Measurements from ENCODE around the gene COL6A5. TPM values are rescaled to one million over a fixed set of nuclear protein-coding genes. Genes with fewer than 3 reads are reported as not detected.
"Not testable (repeated sequence)": the region's sequence is repeated elsewhere in the genome, so short reads cannot be mapped to it uniquely, and the experiment has no call there.

The COL6A5 gene
- total RNA-seq, 1 donor from 2014 or later = 4.5 TPM

- H3K36me3 ChIP-seq = no peaks in the 10 kb centered on the region
- no peaks in the 10 kb centered on the region for H3K4me1 ChIP-seq
- ATAC-seq = no peak
- no peak for DNase-seq
- intact Hi-C loops (cut with DNase I) = no loop called here
- no peak overlapping the region for H3K27ac ChIP-seq
- TF ChIP-seq, protein P1, sequence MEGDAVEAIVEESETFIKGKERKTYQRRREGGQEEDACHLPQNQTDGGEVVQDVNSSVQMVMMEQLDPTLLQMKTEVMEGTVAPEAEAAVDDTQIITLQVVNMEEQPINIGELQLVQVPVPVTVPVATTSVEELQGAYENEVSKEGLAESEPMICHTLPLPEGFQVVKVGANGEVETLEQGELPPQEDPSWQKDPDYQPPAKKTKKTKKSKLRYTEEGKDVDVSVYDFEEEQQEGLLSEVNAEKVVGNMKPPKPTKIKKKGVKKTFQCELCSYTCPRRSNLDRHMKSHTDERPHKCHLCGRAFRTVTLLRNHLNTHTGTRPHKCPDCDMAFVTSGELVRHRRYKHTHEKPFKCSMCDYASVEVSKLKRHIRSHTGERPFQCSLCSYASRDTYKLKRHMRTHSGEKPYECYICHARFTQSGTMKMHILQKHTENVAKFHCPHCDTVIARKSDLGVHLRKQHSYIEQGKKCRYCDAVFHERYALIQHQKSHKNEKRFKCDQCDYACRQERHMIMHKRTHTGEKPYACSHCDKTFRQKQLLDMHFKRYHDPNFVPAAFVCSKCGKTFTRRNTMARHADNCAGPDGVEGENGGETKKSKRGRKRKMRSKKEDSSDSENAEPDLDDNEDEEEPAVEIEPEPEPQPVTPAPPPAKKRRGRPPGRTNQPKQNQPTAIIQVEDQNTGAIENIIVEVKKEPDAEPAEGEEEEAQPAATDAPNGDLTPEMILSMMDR (IDR thresholded peaks at IDR 0.05) = no peak
- no peaks in the 10 kb centered on the region for H3K27me3 ChIP-seq (ENCODE audit: low read depth)
- H3K9me3 ChIP-seq = no peaks in the 10 kb centered on the region
- H3K4me3 ChIP-seq = no peak overlapping the region
Observed at GRCh38 chr3:130395916-130396315, 50.4 kb downstream of the COL6A5 start.

DNA sequence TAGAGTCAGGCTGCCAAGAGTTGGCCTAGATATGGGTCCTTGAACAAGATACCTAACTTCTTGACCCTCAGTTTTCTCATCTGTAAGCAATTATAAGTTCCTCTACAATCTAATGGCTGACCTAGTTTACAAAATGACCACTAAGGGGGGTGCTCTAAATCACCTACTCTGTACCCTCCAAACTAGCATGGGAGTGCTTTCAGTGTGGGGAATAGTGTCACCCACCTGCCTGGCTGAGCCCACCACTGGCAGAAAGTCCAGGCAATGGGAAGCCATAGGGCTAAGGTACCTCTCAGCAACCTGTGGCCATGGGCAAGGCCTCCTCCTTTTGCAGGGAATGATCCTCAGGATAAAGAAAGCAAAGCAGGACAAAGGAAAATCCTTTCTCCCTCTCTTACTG is 58.9 kb downstream of the COL6A5 start:
- DNase-seq (no peak), ATAC-seq (no peak)
- peaks cover 4% of the 10 kb centered on the region for H3K9me3 ChIP-seq
- no peaks in the 10 kb centered on the region for H3K27me3 ChIP-seq (ENCODE audit: low read depth)
- H3K4me1 ChIP-seq = no peaks in the 10 kb centered on the region
- H3K4me3 ChIP-seq = no peak overlapping the region
- intact Hi-C loops (cut with DNase I) = no loop called here
- TF ChIP-seq, protein P1 (IDR thresholded peaks at IDR 0.05) = no peak
- no peak overlapping the region for H3K27ac ChIP-seq
- no peaks in the 10 kb centered on the region for H3K36me3 ChIP-seq

GRCh38 chr3:130405956-130406355 is 60.5 kb downstream of the COL6A5 start:
- no peaks in the 10 kb centered on the region for H3K27me3 ChIP-seq (ENCODE audit: low read depth)
- no peaks in the 10 kb centered on the region for H3K36me3 ChIP-seq
- H3K27ac ChIP-seq = no peak overlapping the region
- ATAC-seq = no peak
- intact Hi-C loops (cut with DNase I) = no loop called here
- H3K4me1 ChIP-seq = no peaks in the 10 kb centered on the region
- H3K9me3 ChIP-seq = peaks cover 4% of the 10 kb centered on the region
- no peak for DNase-seq
- TF ChIP-seq, protein P1 (IDR thresholded peaks at IDR 0.05) = no peak
- H3K4me3 ChIP-seq = no peak overlapping the region

DNA sequence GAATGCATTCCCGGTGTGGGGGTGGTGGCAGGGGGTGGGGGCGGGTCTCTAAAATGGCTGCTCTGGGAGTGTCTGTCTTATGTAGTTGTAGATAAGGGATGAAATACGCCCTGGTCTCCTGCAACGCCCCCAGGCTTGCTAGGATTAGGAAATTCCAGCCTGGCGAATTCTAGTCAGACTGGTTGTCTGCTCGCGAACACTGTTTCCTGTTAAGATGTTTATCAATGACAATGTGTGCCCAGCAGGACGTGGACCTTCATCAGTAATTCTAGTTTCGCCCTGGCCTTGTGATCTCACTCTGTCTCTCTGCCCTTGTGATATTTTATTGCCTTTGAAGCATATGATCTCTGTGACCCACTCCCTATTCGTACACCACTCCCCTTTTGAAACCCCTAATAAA is 62.8 kb downstream of the COL6A5 start:
- H3K4me1 ChIP-seq; H3K27me3 ChIP-seq (ENCODE audit: low read depth); H3K4me3 ChIP-seq; H3K36me3 ChIP-seq; H3K9me3 ChIP-seq; ATAC-seq; H3K27ac ChIP-seq; DNase-seq; intact Hi-C loops (cut with DNase I): not testable (repeated sequence)

GRCh38 chr3:130411320-130411719 is 65.8 kb downstream of the COL6A5 start:
- Histone ChIP-seq H3K4me3 (no peak overlapping the region), H3K36me3 (no peaks in the 10 kb centered on the region), H3K27ac (no peak overlapping the region), H3K4me1 (no peaks in the 10 kb centered on the region), H3K9me3 (peaks cover 4% of the 10 kb centered on the region), H3K27me3 (ENCODE audit: low read depth) (no peaks in the 10 kb centered on the region)
- no peak for DNase-seq
- no peak for ATAC-seq
- TF ChIP-seq, protein P1 (IDR thresholded peaks at IDR 0.05) = no peak
- intact Hi-C loops (cut with DNase I) = no loop called here

- no peak overlapping the region for H3K27ac ChIP-seq
- TF ChIP-seq, protein P1 (IDR thresholded peaks at IDR 0.05) = no peak
- ATAC-seq = no peak
- intact Hi-C loops (cut with DNase I) = no loop called here
- no peak overlapping the region for H3K4me3 ChIP-seq
- H3K9me3 ChIP-seq = no peaks in the 10 kb centered on the region
- no peaks in the 10 kb centered on the region for H3K36me3 ChIP-seq
- no peak for DNase-seq
- H3K27me3 ChIP-seq (ENCODE audit: low read depth) = no peaks in the 10 kb centered on the region
- no peaks in the 10 kb centered on the region for H3K4me1 ChIP-seq
Observed at GRCh38 chr3:130412991-130413560, 67.6 kb downstream of the COL6A5 start.
